Nephron (organoid): Measurements from ENCODE around the gene IL21R.
A peak's percentile ranks its signal among the peaks of the same experiment; 100 is the strongest.

Experiments
- H3K27ac Mint-ChIP-seq, 3 experiments: 2 replicates each; pipeline ENCODE4 v1.8.0; 2020; ENCODE audit warnings: mixed read lengths in 3 of 3, mild to moderate bottlenecking in 2 of 3, moderate library complexity in 1 of 3
- H3K27me3 Mint-ChIP-seq: 2 replicates; pipeline ENCODE4 v1.8.0; 2021; ENCODE audit warnings: low read depth, mild to moderate bottlenecking, moderate library complexity, mixed read lengths
- H3K36me3 Mint-ChIP-seq: 2 replicates; pipeline ENCODE4 v1.8.0; 2020; ENCODE audit warnings: low read depth, mixed read lengths
- H3K4me1 Mint-ChIP-seq: 2 replicates; pipeline ENCODE4 v1.8.0; 2020; ENCODE audit warnings: mixed read lengths
- H3K4me3 Mint-ChIP-seq, 3 experiments: 2 replicates each; pipeline ENCODE4 v1.8.0; 2020; ENCODE audit warnings: mild to moderate bottlenecking in 3 of 3, mixed read lengths in 3 of 3, moderate library complexity in 2 of 3
- H3K9me3 Mint-ChIP-seq: 2 replicates; pipeline ENCODE4 v1.8.0; 2020; ENCODE audit warnings: mixed read lengths
- CTCF ChIP-seq, 3 experiments: fragments of 200-600 bp; sonication (generic); IDR thresholded peaks; one replicate each; pipeline ENCODE4 v1.5.0; 2021; ENCODE audit warnings: antibody characterized with exemption in 3 of 3; ENCODE audit not compliant: unreplicated experiment in 3 of 3

Gene IL21R

DNA sequence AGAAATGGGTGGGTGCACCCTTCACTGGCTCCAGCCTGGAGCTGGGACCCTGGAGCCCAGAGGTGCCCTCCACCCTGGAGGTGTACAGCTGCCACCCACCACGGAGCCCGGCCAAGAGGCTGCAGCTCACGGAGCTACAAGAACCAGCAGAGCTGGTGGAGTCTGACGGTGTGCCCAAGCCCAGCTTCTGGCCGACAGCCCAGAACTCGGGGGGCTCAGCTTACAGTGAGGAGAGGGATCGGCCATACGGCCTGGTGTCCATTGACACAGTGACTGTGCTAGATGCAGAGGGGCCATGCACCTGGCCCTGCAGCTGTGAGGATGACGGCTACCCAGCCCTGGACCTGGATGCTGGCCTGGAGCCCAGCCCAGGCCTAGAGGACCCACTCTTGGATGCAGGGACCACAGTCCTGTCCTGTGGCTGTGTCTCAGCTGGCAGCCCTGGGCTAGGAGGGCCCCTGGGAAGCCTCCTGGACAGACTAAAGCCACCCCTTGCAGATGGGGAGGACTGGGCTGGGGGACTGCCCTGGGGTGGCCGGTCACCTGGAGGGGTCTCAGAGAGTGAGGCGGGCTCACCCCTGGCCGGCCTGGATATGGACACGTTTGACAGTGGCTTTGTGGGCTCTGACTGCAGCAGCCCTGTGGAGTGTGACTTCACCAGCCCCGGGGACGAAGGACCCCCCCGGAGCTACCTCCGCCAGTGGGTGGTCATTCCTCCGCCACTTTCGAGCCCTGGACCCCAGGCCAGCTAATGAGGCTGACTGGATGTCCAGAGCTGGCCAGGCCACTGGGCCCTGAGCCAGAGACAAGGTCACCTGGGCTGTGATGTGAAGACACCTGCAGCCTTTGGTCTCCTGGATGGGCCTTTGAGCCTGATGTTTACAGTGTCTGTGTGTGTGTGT lies 46.8 kb downstream of the IL21R start:
- no peak for TF ChIP-seq CTCF (IDR thresholded peaks at IDR 0.05; ENCODE audit: unreplicated experiment in 3 of 3)
- Mint-ChIP-seq H3K27ac (no peak overlapping the region), H3K4me3 (no peak overlapping the region), H3K4me1 (peaks cover 14% of the 10 kb centered on the region), H3K36me3 (no peaks in the 10 kb centered on the region), H3K9me3 (peaks cover 12% of the 10 kb centered on the region), H3K27me3 (peaks cover 27% of the 10 kb centered on the region)

- Mint-ChIP-seq H3K36me3 (no peaks in the 10 kb centered on the region), H3K27me3 (peaks cover 27% of the 10 kb centered on the region), H3K4me3 (no peak overlapping the region), H3K9me3 (peaks cover 9% of the 10 kb centered on the region), H3K27ac (no peak overlapping the region), H3K4me1 (peaks cover 14% of the 10 kb centered on the region)
- TF ChIP-seq CTCF (IDR thresholded peaks at IDR 0.05; ENCODE audit: unreplicated experiment in 3 of 3) = no peak
Observed at GRCh38 chr16:27449434-27450195, 47.6 kb downstream of the IL21R start.

- no peak for TF ChIP-seq CTCF (IDR thresholded peaks at IDR 0.05; ENCODE audit: unreplicated experiment in 3 of 3)
- H3K4me3 Mint-ChIP-seq = no peak overlapping the region
- peaks cover 14% of the 10 kb centered on the region for H3K4me1 Mint-ChIP-seq
- H3K9me3 Mint-ChIP-seq = peaks cover 6% of the 10 kb centered on the region
- H3K27me3 Mint-ChIP-seq = peaks cover 27% of the 10 kb centered on the region
- H3K27ac Mint-ChIP-seq = peak overlapping the region in 2 of 3 experiments; percentile 9 to 35
- no peaks in the 10 kb centered on the region for H3K36me3 Mint-ChIP-seq
Observed at GRCh38 chr16:27450196-27450549, 48.2 kb downstream of the IL21R start.

DNA sequence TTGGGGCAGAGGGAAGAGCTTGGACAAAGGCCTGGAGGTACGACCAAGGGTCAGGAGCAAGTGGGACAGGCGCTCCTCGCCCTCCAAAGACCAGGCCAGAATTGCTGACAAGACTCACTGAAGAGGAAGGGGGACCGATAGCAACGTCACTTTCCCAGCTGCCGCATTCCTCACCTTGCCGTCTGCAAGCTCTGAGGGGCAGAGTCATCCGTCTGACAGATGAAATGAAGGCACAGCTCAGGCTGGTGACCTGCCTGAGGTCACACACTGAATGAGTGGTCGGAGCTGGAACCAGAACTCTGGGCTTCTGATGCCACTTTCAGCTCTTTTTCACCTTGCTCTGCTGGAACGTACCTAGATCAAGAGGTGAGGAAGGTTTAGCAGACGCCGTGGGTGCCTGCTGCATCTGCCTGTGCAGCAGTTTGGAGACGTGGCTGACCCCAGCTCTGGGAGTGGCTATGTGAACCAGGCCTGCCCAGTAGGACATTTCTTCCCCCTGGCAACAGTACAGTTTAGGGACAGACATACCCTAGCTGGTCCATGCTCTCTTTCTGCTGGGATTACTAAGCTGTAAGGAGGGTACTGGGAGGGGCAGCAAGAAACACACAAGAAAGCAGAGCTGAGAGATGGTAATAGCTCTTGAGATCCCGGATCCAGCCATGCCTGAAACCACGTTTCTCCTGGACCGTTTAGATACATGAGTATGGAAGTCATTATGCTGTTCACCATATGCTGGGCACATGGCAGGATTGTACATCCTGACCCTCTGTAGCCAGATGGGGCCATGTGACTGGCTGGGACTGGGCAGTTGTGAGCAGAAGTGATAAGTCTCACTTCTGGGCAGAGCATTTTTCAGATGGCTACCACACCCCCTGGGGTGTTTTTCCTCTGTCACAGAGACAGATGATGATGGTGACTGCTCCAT lies 50.9 kb downstream of the IL21R start:
- Mint-ChIP-seq H3K4me1 (peaks cover 21% of the 10 kb centered on the region), H3K4me3 (no peak overlapping the region), H3K36me3 (no peaks in the 10 kb centered on the region), H3K27me3 (peaks cover 25% of the 10 kb centered on the region), H3K27ac (no peak overlapping the region), H3K9me3 (peaks cover 4% of the 10 kb centered on the region)
- TF ChIP-seq CTCF (IDR thresholded peaks at IDR 0.05; ENCODE audit: unreplicated experiment in 3 of 3) = no peak

- H3K9me3 Mint-ChIP-seq = peaks cover 2% of the 10 kb centered on the region
- no peak overlapping the region for H3K4me3 Mint-ChIP-seq
- peaks cover 21% of the 10 kb centered on the region for H3K27me3 Mint-ChIP-seq
- H3K4me1 Mint-ChIP-seq = peaks cover 26% of the 10 kb centered on the region
- no peak for TF ChIP-seq CTCF (IDR thresholded peaks at IDR 0.05; ENCODE audit: unreplicated experiment in 3 of 3)
- peaks cover 3% of the 10 kb centered on the region for H3K36me3 Mint-ChIP-seq
- H3K27ac Mint-ChIP-seq = no peak overlapping the region
Observed at GRCh38 chr16:27453494-27453825, 51.5 kb downstream of the IL21R start.
